ENCODE data around the gene LRRFIP1.

Gene LRRFIP1

GRCh38 chr2:237623428-237624403 is 3.7 kb upstream of the LRRFIP1 start:
- DNase-seq = no peak

- no peak for DNase-seq
Measured at GRCh38 chr2:237624565-237624964, 2.8 kb upstream of the LRRFIP1 start.

DNA sequence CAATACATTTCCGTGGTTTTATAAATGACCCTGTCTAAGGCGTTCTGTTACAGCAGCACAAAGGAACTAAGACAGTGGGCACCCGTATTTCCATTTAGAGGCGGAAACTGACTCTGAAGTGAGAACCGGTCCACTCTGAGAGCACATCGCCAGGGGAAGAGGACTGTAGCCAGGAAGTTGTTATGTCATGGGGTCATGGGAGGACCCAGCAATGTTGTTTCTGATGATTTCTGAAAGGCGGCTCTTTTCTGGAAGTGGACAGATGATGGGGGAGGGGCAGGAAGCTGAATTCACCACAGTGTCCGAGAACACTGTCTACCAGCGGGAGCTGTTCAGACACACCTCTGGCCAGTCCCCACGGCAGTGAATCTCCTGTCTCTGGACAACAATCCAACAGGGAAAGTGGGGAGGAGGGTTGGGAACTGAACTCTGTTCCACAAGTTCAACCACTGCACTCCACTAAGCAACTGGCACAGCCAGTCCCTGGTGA is 2.1 kb upstream of the LRRFIP1 start:
- no peak for DNase-seq

- no peak for DNase-seq
Measured at GRCh38 chr2:237625777-237626176, 1.6 kb upstream of the LRRFIP1 start.

DNA sequence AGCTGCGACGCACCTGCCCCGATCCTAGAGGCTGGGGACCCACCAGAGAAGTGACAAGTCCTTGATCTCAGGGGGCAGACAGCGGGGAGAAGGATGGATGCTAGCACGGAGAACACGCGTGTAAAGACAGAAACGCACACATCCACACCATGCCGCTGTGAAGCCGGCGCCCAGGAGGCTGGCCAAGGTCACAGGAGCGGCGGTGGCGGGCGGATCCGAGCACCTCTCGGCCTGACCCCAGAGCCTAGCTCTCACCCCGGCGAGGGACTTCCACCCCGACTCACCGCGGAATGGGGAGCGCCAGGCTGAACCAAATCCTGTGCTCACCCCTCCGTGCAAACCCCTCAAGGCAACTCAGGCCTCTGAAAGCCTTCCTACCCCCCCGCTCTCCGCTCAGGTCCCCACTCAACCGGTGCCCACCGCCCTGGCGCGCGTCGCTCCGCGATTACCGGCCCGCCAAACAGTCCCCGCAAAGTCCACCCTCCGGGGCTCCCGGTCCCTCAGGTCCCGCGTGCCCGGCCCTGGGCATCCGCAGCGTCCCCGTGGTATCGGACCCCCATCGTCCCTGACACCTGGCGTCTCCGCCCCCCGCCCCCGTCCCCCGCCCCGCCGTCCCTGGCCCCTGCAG is 460 bp upstream of the LRRFIP1 start:
- no peak for DNase-seq

DNA sequence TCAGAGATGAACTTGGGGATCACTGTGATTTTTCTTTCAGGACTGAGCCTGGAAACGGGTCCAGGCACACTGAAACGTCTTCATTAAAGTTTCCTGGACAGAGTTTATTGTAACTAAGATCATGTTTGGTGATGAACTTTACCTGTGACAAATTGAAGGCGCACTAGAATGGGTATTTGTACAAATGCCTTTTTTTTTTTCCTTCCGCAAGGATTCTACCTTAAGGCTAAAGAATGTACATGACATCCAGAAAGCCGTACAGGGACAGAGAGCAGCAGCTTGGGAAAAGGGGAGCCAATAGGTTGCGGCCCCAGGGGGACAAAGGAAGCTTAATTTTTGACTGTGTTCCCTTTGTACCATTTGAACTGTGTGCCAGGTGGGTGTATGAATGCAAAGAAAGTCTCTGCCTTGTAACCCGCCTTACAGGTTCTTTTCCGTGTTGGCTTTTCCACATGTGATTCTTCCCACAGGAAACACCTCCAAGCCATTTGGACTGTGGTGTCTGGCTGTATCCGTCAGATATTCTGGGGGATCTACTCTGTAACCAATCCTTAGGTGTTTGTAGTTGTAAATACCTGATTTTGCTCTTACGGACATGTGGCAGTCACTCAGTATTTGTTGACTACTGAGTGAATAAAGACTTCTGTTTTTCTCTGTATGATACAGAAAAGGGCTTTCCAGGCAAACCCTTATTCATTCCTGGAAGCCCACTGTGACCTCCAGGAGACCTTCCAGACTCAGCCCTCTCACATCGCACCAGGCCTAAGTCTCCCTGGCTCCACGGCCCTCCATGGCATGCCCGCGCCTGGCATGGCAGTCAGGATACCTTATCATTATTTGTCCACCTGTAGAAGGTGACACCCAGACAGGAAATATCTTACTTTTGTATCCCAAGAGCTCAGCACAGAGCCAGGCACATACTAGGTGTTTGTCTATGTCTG is 1.1 kb downstream of the LRRFIP1 start:
- no peak for DNase-seq

DNA sequence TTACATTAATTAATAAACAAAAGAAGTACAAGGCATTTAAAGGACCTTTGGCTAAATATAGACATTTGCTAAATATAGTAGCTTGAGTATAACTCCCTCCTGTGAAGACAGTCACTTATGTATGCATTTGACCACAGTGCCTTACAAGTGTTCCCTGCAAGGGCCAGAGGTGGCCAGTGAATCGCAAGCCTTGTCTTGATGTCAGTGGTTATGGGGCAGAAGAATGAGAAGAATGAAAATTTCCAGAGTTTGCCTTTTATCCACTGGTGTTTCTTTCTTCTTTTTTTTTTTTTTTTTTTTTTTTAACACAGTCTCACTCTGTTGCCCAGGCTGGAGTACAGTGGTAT is 1.8 kb downstream of the LRRFIP1 start:
- DNase-seq = no peak

DNA sequence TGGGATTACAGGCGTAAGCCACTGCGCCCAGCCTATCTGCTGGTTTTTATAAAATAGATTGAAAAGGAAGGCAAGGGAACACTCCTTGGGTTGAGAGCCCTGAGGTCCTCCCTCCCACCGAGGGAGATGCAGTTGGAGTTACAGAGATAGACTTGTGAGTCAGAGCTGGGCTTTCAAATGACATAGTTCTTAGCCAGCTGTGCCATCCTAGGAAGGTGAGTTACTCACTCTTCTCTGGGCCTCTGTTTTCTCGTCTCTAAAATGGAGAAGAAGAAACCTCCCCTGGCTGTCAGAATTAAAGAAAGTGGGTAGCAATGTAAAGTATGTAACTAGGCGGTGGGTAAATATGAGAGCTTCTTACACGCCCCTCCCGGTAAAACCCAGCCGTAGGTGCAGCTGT is 2.4 kb downstream of the LRRFIP1 start:
- no peak for DNase-seq

- DNase-seq = no peak
Measured at GRCh38 chr2:237630216-237631000, 3.0 kb downstream of the LRRFIP1 start.

DNA sequence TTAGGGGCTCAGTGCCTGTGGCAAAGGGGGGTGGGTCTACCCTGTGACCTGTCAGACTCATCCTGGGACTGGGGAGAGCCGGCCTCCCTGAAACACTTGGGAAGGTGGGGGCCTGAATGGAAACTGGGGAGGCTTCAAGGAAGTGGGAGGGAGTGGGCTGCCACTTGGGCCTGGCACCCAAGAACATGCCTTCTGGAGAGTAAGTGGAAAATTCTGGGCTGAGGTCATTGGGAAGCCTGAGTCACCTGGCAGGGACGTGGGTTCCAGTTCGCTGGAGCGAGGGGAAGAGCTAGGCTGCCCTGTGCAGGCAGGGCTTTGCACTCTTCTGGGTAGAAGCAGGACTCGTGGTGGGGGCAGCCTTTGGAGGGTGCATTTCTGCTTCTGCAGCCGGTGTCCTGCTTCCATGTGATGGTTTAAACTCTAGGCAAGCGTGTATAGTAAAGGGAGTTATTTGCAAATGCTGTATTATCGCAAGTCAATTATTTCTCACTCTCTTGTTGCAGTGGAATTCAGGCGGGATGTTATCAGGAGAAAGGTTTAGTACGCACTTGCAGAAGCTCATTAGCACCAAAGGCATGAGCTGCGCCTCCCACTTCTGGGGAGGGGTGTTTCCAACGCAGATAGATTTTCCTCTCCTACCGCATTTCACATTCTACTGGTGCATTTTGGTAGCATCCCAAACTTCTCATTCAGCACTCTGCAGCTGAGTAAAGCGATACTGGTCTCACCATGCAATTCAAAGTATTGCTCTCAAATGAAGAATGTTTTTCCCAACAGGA is 3.8 kb downstream of the LRRFIP1 start:
- no peak for DNase-seq

DNA sequence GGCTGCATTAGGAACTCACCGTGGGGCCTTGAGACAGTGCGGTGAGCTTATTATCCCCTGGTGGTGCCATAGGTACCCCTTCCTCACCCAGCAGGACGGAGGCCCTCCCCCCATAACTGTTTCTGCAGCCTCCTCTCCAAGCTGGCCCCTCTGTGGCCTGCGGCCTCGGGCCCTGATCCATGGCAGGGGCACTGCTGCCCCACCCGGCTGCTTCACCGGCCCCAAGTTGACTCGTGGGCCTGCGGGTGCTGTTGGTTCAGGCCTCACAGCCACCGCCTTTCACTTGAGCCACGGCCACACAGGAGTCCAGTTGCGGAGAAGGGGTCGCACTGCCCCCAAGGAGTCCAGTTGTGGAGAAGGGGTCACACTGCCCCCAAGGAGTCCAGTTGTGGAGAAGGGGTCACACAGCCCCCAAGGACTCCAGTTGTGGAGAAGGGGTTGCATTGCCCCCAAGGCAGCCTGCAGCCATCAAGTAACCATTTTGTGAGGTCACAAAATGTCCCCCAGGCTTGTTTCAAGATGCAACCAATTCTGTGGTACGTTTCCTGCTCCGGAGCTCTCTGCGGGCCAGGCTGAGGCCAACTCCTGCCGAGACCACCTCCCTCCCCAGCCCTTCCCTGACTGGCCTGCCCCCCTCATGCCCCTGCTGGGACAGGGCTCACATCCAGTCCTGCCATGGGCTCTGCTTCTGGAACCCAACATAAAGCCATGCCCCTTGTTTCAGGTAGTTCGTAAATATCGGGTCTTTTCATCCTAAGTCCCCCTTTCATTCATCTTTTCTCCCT is 4.6 kb downstream of the LRRFIP1 start:
- DNase-seq = no peak

DNA sequence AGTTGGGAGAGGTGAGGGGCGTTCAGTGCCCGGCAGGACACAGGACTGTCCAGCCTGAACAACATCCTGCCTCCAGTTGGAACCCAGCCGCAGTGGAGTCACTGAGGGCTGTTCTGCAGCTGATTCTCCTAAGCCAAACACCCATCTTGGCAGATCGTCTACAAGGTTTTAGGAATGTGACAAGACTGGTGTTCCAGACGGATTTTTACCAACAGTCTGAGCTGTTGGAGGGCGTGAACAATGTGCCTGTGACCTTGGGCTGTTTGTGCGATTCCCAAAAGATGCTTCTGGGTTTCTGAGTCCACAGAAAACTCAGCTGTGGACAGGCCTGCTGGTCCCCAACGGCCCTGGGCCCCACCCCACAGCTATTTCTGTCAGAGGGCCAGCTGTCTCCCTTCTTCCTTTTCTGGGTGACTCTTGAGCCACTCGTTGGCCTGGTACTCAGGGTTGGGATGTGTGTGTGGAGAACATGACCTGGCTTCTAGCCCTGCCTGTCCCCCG is 5.7 kb downstream of the LRRFIP1 start:
- no peak for DNase-seq

GRCh38 chr2:237636578-237636977 is 9.2 kb downstream of the LRRFIP1 start:
- no peak for DNase-seq

GRCh38 chr2:237637429-237638135 is 10.2 kb downstream of the LRRFIP1 start:
- DNase-seq = no peak

DNA sequence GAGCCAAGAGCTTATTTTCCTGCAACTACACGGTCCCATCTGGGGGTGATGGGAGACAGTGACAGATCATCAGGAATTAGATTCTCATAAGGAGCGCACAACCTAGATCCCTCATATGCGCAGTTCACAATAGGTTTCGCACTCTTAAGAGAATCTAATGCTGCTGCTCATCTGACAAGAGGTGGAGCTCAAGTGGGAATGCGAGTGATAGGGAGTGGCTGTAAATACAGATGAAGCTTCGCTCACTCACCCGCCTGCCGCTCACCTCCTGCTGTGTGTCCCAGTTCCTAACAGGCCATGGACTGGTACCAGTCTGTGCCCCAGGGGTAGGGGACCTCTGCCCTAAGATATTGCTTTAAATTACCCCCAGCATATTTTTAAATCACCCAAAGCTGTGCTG is 10.8 kb downstream of the LRRFIP1 start:
- no peak for DNase-seq

DNA sequence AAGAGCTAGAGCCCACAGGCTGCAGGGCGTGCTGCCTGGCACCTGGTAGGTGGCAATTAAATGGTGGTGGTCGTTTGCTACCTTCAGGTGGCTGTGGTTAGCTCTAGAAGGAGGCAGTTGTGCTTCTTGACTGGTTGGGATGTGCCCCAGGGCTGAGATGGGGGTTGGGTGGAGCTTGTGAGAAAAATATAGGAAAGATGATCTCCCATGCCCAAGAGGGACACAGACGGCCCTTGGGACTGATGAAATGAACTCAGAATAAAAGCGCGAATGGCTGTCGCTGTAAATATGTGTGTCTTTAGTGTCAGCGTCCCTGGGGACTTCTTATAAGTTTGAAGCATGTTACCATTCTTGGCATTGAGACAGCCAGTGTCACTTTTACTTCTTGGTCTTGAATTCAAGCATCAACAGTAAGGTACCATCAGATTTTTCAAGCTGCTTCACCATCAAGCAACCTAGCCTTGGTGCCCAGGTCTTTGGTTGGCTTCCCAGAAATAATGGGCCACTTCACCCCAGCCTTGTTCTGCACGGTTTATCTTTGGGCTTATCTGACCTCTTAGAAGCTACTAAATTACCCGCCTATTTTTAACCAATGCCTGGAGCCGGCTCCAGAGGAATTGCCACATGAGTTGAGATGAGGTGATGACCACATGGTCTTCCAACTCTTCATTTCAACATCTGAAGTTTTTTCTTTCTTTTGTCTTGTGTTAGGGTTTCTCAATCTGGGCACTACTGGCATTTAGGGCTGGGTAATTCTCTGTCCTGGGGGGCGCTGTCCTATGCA is 11.9 kb downstream of the LRRFIP1 start:
- no peak for DNase-seq

DNA sequence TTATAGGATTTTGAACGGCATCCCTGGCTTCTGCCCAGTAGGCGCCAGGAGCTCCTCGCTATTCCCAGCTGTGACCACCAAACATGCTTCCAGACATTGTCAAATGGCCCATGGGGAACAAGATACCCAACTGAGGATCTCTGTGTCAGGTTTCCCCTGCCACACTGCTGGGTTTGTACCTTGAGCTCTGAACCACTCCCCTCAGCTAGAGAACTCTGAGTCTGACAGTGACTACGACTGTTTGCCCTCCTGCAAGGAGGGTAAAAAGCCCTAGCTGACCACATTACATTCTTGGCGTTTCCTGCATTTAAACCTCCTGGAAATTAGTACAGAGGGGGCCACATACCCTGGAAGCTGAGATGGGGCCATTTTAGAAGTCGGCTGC is 12.4 kb downstream of the LRRFIP1 start:
- no peak for DNase-seq

DNA sequence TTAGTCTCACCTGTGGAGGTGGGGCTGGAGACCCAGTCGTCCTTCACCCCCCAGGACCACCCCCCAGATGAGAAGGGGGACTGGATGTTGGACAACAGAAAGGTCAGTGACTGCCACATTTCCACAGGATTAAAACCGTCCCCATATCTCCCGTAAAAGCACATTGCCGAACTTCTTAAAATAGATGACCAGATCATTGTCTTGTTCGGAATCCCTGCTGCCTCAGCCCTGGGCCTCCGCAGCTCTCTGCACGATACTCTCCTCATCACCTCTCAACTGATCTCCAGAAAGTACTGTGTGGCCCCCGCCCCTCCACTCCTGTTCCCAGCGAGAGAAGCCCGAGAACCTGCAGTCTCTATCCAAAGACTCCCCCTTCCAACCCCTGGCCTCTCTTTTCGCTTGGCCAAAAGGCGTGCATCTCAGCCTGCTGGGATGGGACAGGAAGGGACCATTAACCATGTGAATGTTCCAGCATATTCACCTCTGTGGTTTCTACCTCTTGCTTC is 13.2 kb downstream of the LRRFIP1 start:
- DNase-seq = no peak
